ENCODE data around the gene MT1A. TPM values are rescaled to one million over a fixed set of nuclear protein-coding genes. Genes with fewer than 3 reads are reported as not detected.
A peak's percentile ranks its signal among the peaks of the same experiment; 100 is the strongest.

Gene MT1A
- total and polyA plus RNA-seq, 2 of the 8 experiments (the other 6 are each of a cell fraction or from before 2014, with no cell fraction given) = not detected

- DNase-seq (ENCODE audit: low read depth in 1 of 2, low spot score in 2 of 2) (no peak), FAIRE-seq (no peak)
- Histone ChIP-seq H4K8ac (ENCODE audit: extremely low read depth, insufficient read depth, low read length) (no peak overlapping the region), H3K4me3 (ENCODE audit: extremely low read depth in 1 of 4, insufficient read depth in 2 of 4, low read depth in 3 of 4, low read length in 4 of 4) (peak overlapping the region; percentile 6 to 61 (median 34); a peak in 6 of 8 replicates), H2BK20ac (ENCODE audit: low read length) (no peak overlapping the region), H2BK12ac (ENCODE audit: low read depth, low read length) (peak overlapping the region; percentile 87; the same call in 1 of the 2 replicates), H2BK15ac (ENCODE audit: low read length) (peak overlapping the region; percentile 40; the same call in 1 of the 2 replicates), H3K9me3 (ENCODE audit: insufficient read depth in 2 of 2, low read depth in 1 of 2, low read length in 1 of 2) (no peaks in the 10 kb centered on the region), H3K23me2 (ENCODE audit: low read depth, low read length) (peaks cover 5% of the 10 kb centered on the region; the same call in 1 of the 2 replicates), H3K4me2 (ENCODE audit: insufficient read depth in 1 of 2, low read depth in 2 of 2, low read length in 2 of 2) (peak overlapping the region; percentile 90 to 94), H3K79me2 (ENCODE audit: control insufficient read depth in 1 of 2, insufficient read depth in 2 of 2, low read length in 2 of 2) (no peaks in the 10 kb centered on the region), H2AK5ac (ENCODE audit: low read depth, low read length) (0 out of 2 replicates have a peak overlapping the region, but pooled peaks have one; percentile 72), H2BK120ac (replicated peaks; ENCODE audit: low read depth, low read length) (no peak overlapping the region), H3K4me1 (replicated peaks in 1 of 4; ENCODE audit: control insufficient read depth in 3 of 4, insufficient read depth in 4 of 4, low read length in 3 of 4) (peaks cover 0 to 17% (median 14%) of the 10 kb centered on the region in 4 experiments; a peak in 6 of 7 replicates), H3K23ac (ENCODE audit: insufficient read length) (no peak overlapping the region), H3K18ac (ENCODE audit: extremely low read depth, low read length) (peak overlapping the region; percentile 66), H3K27me3 (replicated peaks in 1 of 4; ENCODE audit: control insufficient read depth in 3 of 4, extremely low read depth in 1 of 4, insufficient read depth in 3 of 4, low read length in 3 of 4) (peaks cover 60 to 88% (median 84%) of the 10 kb centered on the region in 4 experiments), H4K91ac (replicated peaks; ENCODE audit: insufficient read length, low read length) (no peak overlapping the region), H4K20me1 (replicated peaks in 1 of 2; ENCODE audit: control insufficient read depth in 1 of 2, insufficient read depth in 2 of 2, low read length in 2 of 2) (peaks cover 0 to 15% of the 10 kb centered on the region in 2 experiments), H3K9ac (replicated peaks in 1 of 4; ENCODE audit: extremely low read depth in 1 of 4, low read depth in 3 of 4, low read length in 3 of 4) (no peak overlapping the region), H3K14ac (ENCODE audit: insufficient read length) (no peak overlapping the region), H3K79me1 (ENCODE audit: low read depth, low read length) (no peaks in the 10 kb centered on the region), H3K36me3 (ENCODE audit: control insufficient read depth in 2 of 4, insufficient read depth in 4 of 4, low read length in 3 of 4) (no peaks in the 10 kb centered on the region), H3K4ac (replicated peaks; ENCODE audit: insufficient read length, low read depth, low read length) (no peak overlapping the region), H4K5ac (ENCODE audit: insufficient read length, low read depth, low read length) (no peak overlapping the region), H2BK5ac (ENCODE audit: low read depth, low read length) (no peak overlapping the region; the same call in 1 of the 2 replicates), H2AFZ (ENCODE audit: low read length) (no peak overlapping the region), H3K56ac (replicated peaks; ENCODE audit: insufficient read length, low read depth, low read length) (no peak overlapping the region), H3K27ac (ENCODE audit: low read depth, low read length) (no peak overlapping the region)
- CTCF ChIA-PET (ENCODE audit: partially characterized antibody) = interaction anchor here (0.9 to 3.2 kb wide), 11 partner anchors 11 to 76 kb away, joined by 3 to 13 read pairs (median 5); partner anchors contain the start of genes MT1A and MT1H
- WGBS, 2 experiments (ENCODE audit: extremely low coverage in 1 of 2, insufficient coverage in 1 of 2, insufficient read length in 1 of 2, insufficient replicate concordance in 2 of 2, low coverage in 1 of 2, low lambda C conversion rate in 2 of 2, missing lambda C conversion rate in 1 of 2) = 9% methylated on average over 16 of the region's 16 CpGs; no CpG with 5 or more reads in 1 of the 2 experiments
- POLR2A ChIA-PET (ENCODE audit: partially characterized antibody) = interaction anchor here (0.7 to 4.7 kb wide), 27 partner anchors 10 to 306 kb away, joined by 3 to 66 read pairs (median 5); partner anchors contain the start of genes HERPUD1, MT1A, MT1F and MT1G
- TF ChIP-seq SIRT6 (IDR thresholded peaks at IDR 0.05; ENCODE audit: low read length) (no peak), SIX5 (IDR thresholded peaks at IDR 0.05; ENCODE audit: low read depth, low read length) (no peak), BRCA1 (IDR thresholded peaks at IDR 0.05; ENCODE audit: low read depth, low read length) (no peak), RXRA (IDR thresholded peaks at IDR 0.05; ENCODE audit: insufficient read depth, low read depth, low read length) (no peak), PHF8 (conservative IDR thresholded peaks at IDR 0.05; ENCODE audit: low read depth, low read length) (no peak), EZH2 (IDR thresholded peaks at IDR 0.05; ENCODE audit: low read depth, low read length, severe bottlenecking) (peak; percentile 10), ASH2L (IDR thresholded peaks at IDR 0.05; ENCODE audit: low read length) (no peak), SUZ12 (IDR thresholded peaks at IDR 0.05; ENCODE audit: low read length) (peak; percentile 42; the same call in 1 of the 2 replicates), RNF2 (IDR thresholded peaks at IDR 0.05; ENCODE audit: borderline replicate concordance, low read depth, low read length, missing control alignments, poor library complexity, severe bottlenecking) (peak; percentile 22), SIN3A (conservative IDR thresholded peaks at IDR 0.05 in 1 of 2, IDR thresholded peaks at IDR 0.05 in 1 of 2; ENCODE audit: low read depth in 1 of 2, low read length in 2 of 2) (no peak), BCL11A (IDR thresholded peaks at IDR 0.05; ENCODE audit: low read depth in 2 of 2, low read length in 2 of 2) (no peak)
Observed at GRCh38 chr16:56625943-56626654, 12.4 kb upstream of the MT1A start.

Data from H1 (cell line).